Loucy (cell line): ENCODE results near the gene MGAT5B.

Experiments
- H2AFZ ChIP-seq: fragments of 200-600 bp; sonication (generic); 2 replicates; pipeline ENCODE4 v1.6.0; 2016; ENCODE audit warnings: antibody characterized with exemption, mild to moderate bottlenecking, low read length, moderate library complexity
- H3F3A ChIP-seq: fragments of 200-600 bp; 2 replicates; pipeline ENCODE4 v1.6.0; 2016; ENCODE audit warnings: antibody characterized with exemption, low read depth, mild to moderate bottlenecking
- H3K27me3 ChIP-seq: fragments of 200-600 bp; sonication (generic); 2 replicates; pipeline ENCODE4 v1.6.1; 2014; ENCODE audit warnings: low read length, mild to moderate bottlenecking; ENCODE audit not compliant: insufficient read depth, poor library complexity, severe bottlenecking
- H3K36me3 ChIP-seq: fragments of 200-600 bp; sonication (generic); 2 replicates; pipeline ENCODE4 v1.6.1; 2016; ENCODE audit warnings: low read length; ENCODE audit not compliant: insufficient read depth
- H3K4me1 ChIP-seq: fragments of 200-600 bp; sonication (generic); 2 replicates; pipeline ENCODE4 v1.5.1; 2014; ENCODE audit warnings: low read length, mild to moderate bottlenecking; ENCODE audit not compliant: insufficient read depth, poor library complexity, severe bottlenecking
- H3K4me2 ChIP-seq: fragments of 200-600 bp; sonication (generic); 2 replicates; pipeline ENCODE4 v1.6.0; 2014; ENCODE audit warnings: antibody characterized with exemption, low read length, low read depth, mild to moderate bottlenecking; ENCODE audit not compliant: poor library complexity, severe bottlenecking
- H3K4me3 ChIP-seq: fragments of 200-600 bp; sonication (generic); 2 replicates; pipeline ENCODE4 v1.5.1; 2014; ENCODE audit warnings: low read length, mild to moderate bottlenecking, mixed read lengths; ENCODE audit not compliant: poor library complexity, severe bottlenecking
- H3K79me2 ChIP-seq: fragments of 200-600 bp; sonication (generic); 2 replicates; pipeline ENCODE4 v1.6.1; 2014; ENCODE audit warnings: low read length; ENCODE audit not compliant: insufficient read depth
- H3K9ac ChIP-seq: fragments of 200-600 bp; sonication (generic); 2 replicates; pipeline ENCODE4 v1.6.0; 2014; ENCODE audit warnings: mild to moderate bottlenecking, low read depth, low read length, moderate library complexity; ENCODE audit not compliant: poor library complexity, severe bottlenecking
- H3K9me2 ChIP-seq: fragments of 200-600 bp; sonication (generic); replicated peaks from 2 replicates; pipeline ENCODE4 v1.6.1; 2016; ENCODE audit warnings: low read depth, low read length, mixed read lengths
- H3K9me3 ChIP-seq: fragments of 200-600 bp; sonication (generic); 2 replicates; pipeline ENCODE4 v1.6.1; 2014; ENCODE audit warnings: mild to moderate bottlenecking, antibody characterized with exemption, low read length, low read depth; ENCODE audit not compliant: insufficient read depth
- H4K20me1 ChIP-seq: fragments of 200-600 bp; sonication (generic); 2 replicates; pipeline ENCODE4 v1.6.0; 2014; ENCODE audit warnings: antibody characterized with exemption, low read length, mild to moderate bottlenecking; ENCODE audit not compliant: insufficient read depth, poor library complexity, severe bottlenecking
- EZH2phosphoT487 ChIP-seq: fragments of 200-600 bp; IDR thresholded peaks from 2 replicates; pipeline ENCODE4 v1.6.1; 2018; ENCODE audit warnings: antibody characterized with exemption, mild to moderate bottlenecking, moderate library complexity, borderline replicate concordance
- TF ChIP-seq, protein P1 (sequence below): fragments of 200-600 bp; sonication (generic); conservative IDR thresholded peaks from 2 replicates; pipeline ENCODE4 v1.5.1; 2014; ENCODE audit warnings: mild to moderate bottlenecking, antibody characterized with exemption, low read length

Gene MGAT5B

DNA sequence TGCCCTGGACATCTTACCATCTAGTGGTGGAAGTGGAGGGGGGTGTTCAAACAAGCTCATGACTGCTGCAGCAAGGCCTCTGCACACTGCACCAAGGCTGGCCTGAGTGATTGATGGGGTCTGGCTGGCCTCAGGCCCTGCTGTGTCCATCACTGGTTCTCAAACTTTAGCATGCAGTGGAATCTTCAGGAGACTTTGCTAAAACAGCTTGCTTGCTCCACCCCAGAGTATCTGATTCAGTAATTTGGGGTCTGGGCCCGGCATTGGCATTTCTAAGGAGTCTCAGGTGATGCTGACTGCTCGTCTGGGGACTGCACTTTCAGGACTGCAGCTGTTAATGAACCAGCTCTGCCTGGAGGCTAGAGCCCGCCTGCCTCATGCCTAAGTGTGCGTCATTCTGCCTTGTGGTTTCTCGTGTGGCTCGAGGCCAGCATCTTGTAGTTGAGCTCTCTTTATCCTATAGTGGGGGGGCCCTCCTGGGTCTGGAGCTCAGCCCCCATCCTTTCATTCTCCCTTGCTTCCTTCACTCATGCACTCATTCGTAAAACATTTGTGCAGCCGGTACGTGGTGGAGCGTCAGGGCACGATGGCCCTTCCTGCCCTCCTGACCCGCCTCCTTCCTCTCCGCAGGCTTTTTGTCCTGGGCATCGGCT lies 4.1 kb downstream of the MGAT5B start:
- H3K27me3 ChIP-seq: no peaks in the 10 kb centered on the region
- no peak overlapping the region for H3K4me3 ChIP-seq
- no peak overlapping the region for H3K4me2 ChIP-seq
- H3K79me2 ChIP-seq: no peaks in the 10 kb centered on the region
- H4K20me1 ChIP-seq: no peaks in the 10 kb centered on the region
- H3K36me3 ChIP-seq: no peaks in the 10 kb centered on the region
- no peaks in the 10 kb centered on the region for H3F3A ChIP-seq
- no peaks in the 10 kb centered on the region for H3K9me2 ChIP-seq
- no peak overlapping the region for H3K9ac ChIP-seq
- no peaks in the 10 kb centered on the region for H3K4me1 ChIP-seq
- no peak for TF ChIP-seq EZH2phosphoT487
- TF ChIP-seq, protein P1, sequence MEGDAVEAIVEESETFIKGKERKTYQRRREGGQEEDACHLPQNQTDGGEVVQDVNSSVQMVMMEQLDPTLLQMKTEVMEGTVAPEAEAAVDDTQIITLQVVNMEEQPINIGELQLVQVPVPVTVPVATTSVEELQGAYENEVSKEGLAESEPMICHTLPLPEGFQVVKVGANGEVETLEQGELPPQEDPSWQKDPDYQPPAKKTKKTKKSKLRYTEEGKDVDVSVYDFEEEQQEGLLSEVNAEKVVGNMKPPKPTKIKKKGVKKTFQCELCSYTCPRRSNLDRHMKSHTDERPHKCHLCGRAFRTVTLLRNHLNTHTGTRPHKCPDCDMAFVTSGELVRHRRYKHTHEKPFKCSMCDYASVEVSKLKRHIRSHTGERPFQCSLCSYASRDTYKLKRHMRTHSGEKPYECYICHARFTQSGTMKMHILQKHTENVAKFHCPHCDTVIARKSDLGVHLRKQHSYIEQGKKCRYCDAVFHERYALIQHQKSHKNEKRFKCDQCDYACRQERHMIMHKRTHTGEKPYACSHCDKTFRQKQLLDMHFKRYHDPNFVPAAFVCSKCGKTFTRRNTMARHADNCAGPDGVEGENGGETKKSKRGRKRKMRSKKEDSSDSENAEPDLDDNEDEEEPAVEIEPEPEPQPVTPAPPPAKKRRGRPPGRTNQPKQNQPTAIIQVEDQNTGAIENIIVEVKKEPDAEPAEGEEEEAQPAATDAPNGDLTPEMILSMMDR: no peak
- H2AFZ ChIP-seq: no peak overlapping the region
- no peaks in the 10 kb centered on the region for H3K9me3 ChIP-seq

DNA sequence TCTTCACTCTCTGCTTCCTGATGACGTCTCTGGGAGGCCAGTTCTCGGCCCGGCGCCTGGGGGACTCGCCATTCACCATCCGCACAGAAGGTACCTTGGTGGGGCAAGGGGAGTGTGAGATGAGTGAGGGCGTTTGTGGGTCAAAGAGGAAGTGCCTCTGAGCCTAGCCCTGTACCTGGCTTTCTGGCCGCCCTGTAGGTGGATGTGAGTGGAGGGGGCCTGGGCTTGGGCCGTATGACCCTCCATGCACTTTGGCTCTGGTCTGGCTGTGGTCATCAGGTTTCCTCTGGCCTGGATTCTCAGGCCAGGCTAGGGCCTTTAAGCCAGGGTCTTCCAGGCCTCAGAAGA lies 4.6 kb downstream of the MGAT5B start:
- no peaks in the 10 kb centered on the region for H3F3A ChIP-seq
- no peaks in the 10 kb centered on the region for H3K79me2 ChIP-seq
- no peaks in the 10 kb centered on the region for H4K20me1 ChIP-seq
- no peaks in the 10 kb centered on the region for H3K9me3 ChIP-seq
- no peak overlapping the region for H3K9ac ChIP-seq
- no peak overlapping the region for H3K4me2 ChIP-seq
- H3K27me3 ChIP-seq: no peaks in the 10 kb centered on the region
- H3K36me3 ChIP-seq: no peaks in the 10 kb centered on the region
- no peak overlapping the region for H2AFZ ChIP-seq
- TF ChIP-seq, protein P1: no peak
- no peak for TF ChIP-seq EZH2phosphoT487
- H3K9me2 ChIP-seq: no peaks in the 10 kb centered on the region
- no peaks in the 10 kb centered on the region for H3K4me1 ChIP-seq
- no peak overlapping the region for H3K4me3 ChIP-seq

DNA sequence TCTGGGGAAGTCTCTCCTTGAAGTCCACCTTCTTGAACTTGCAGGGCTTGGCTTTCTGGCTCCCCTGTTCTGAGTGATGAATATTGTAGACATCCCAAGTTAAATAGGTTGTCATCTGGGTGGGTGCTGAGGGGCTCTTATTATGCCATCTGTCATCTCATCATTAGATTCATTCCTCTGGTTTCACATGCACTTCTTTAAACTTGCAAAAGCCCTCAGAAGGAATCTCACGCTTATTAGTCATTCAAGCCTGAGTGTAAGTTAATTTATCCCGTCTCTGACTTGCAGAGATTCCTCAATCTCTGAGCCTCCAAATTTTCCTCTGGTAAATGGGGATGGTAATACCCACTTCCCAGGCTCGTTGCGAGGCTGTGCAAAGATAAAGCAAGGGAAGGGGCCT lies 5.7 kb downstream of the MGAT5B start:
- Histone ChIP-seq H3K9me3 (no peaks in the 10 kb centered on the region), H2AFZ (no peak overlapping the region), H3K9ac (no peak overlapping the region), H3F3A (no peaks in the 10 kb centered on the region), H3K4me1 (no peaks in the 10 kb centered on the region), H3K27me3 (no peaks in the 10 kb centered on the region), H3K36me3 (no peaks in the 10 kb centered on the region), H3K79me2 (no peaks in the 10 kb centered on the region), H4K20me1 (no peaks in the 10 kb centered on the region), H3K4me3 (no peak overlapping the region), H3K9me2 (no peaks in the 10 kb centered on the region), H3K4me2 (no peak overlapping the region)
- no peak for TF ChIP-seq EZH2phosphoT487
- TF ChIP-seq, protein P1: no peak
